GM18498 (cell line): ENCODE data around the gene CHTF8.
"Not testable (repeated sequence)": the region's sequence is repeated elsewhere in the genome, so short reads cannot be mapped to it uniquely, and the experiment has no call there.

Experiments
- ATAC-seq: cut with Tn5 transposase; IDR thresholded peaks from one replicate; pipeline ENCODE4 v1.9.1; 2021; ENCODE audit warnings: mild to moderate bottlenecking, moderate library complexity; ENCODE audit not compliant: unreplicated experiment

CHTF8 gene

GRCh38 chr16:69132424-69133252 lies at the start of gene CHTF8, which contains the start of gene UTP4:
CHTF8 (minus strand) TSS chr16:69132588; CDS start chr16:69121458, 11,130 bp downstream.
UTP4 (plus strand) TSS chr16:69132649; CDS start chr16:69133460, 811 bp downstream.
- ATAC-seq, result peak; percentile 92

GRCh38 chr16:69180011-69180338 lies 47.6 kb upstream of the CHTF8 start:
- no peak for ATAC-seq

GRCh38 chr16:69179328-69180010 lies 47.1 kb upstream of the CHTF8 start:
- no peak for ATAC-seq

- no peak for ATAC-seq
These were observed 43.8 kb upstream of the CHTF8 start for GRCh38 chr16:69176033-69176800.

GRCh38 chr16:69171325-69172084 lies 39.1 kb upstream of the CHTF8 start:
- no peak for ATAC-seq

GRCh38 chr16:69169607-69170352 lies 37.4 kb upstream of the CHTF8 start:
- no peak for ATAC-seq

GRCh38 chr16:69169051-69169450 lies 36.7 kb upstream of the CHTF8 start:
- ATAC-seq, result no peak

GRCh38 chr16:69166946-69167930 lies 34.9 kb upstream of the CHTF8 start:
- no peak for ATAC-seq

- no peak for ATAC-seq
These were observed 33.9 kb upstream of the CHTF8 start for GRCh38 chr16:69166221-69166833.

GRCh38 chr16:69165584-69165983 lies 33.2 kb upstream of the CHTF8 start:
- no peak for ATAC-seq

- no peak for ATAC-seq
These were observed 27.8 kb upstream of the CHTF8 start for GRCh38 chr16:69160192-69160591.

GRCh38 chr16:69157196-69157595 lies 24.8 kb upstream of the CHTF8 start:
- no peak for ATAC-seq

GRCh38 chr16:69150146-69150865 lies 17.9 kb upstream of the CHTF8 start:
- ATAC-seq, result no peak

GRCh38 chr16:69149621-69150020 lies 17.2 kb upstream of the CHTF8 start:
- not testable (repeated sequence) for ATAC-seq

- no peak for ATAC-seq
These were observed 13.3 kb upstream of the CHTF8 start for GRCh38 chr16:69145658-69146057.

GRCh38 chr16:69143116-69143515 lies 10.7 kb upstream of the CHTF8 start:
- ATAC-seq, result no peak

- ATAC-seq, result no peak
These were observed 9.5 kb upstream of the CHTF8 start for GRCh38 chr16:69141936-69142335.

GRCh38 chr16:69141014-69141413 lies 8.6 kb upstream of the CHTF8 start:
- ATAC-seq, result no peak
